H1 (cell line): ENCODE measurements around the gene SAP30L. TPM values are rescaled to one million over a fixed set of nuclear protein-coding genes. Genes with fewer than 3 reads are reported as not detected.

Experiments used
- EGR1 ChIP-seq: IDR thresholded peaks from 2 replicates; pipeline ENCODE4 v1.6.1; 2011; ENCODE audit warnings: low read depth, low read length, borderline replicate concordance
- JUN ChIP-seq: IDR thresholded peaks from 2 replicates; pipeline ENCODE4 v1.6.1; 2011; ENCODE audit warnings: low read depth, mild to moderate bottlenecking, improper control_type of control experiment, low read length
- MAFK ChIP-seq: IDR thresholded peaks from 2 replicates; pipeline ENCODE4 v1.6.1; 2012; ENCODE audit warnings: low read depth, mild to moderate bottlenecking, improper control_type of control experiment, low read length
- POU5F1 ChIP-seq: IDR thresholded peaks from 2 replicates; pipeline ENCODE4 v1.6.1; 2011; ENCODE audit warnings: low read depth, mild to moderate bottlenecking, low read length, moderate library complexity
- RXRA ChIP-seq: IDR thresholded peaks from 2 replicates; pipeline ENCODE4 v1.6.1; 2011; ENCODE audit warnings: low read depth, mild to moderate bottlenecking, low read length, moderate library complexity; ENCODE audit not compliant: insufficient read depth
- SP2 ChIP-seq: IDR thresholded peaks from 2 replicates; pipeline ENCODE4 v1.6.1; 2012; ENCODE audit warnings: mild to moderate bottlenecking, low read length, inconsistent platforms
- SRF ChIP-seq: IDR thresholded peaks from 2 replicates; pipeline ENCODE4 v1.6.1; 2011; ENCODE audit warnings: mild to moderate bottlenecking, low read depth, low read length, moderate library complexity
- TAF1 ChIP-seq: IDR thresholded peaks from 2 replicates; pipeline ENCODE4 v1.6.1; 2011; ENCODE audit warnings: mild to moderate bottlenecking, low read depth, low read length
- ZNF274 ChIP-seq: IDR thresholded peaks from 2 replicates; pipeline ENCODE4 v1.7.0; 2012; ENCODE audit warnings: low read length, borderline replicate concordance; ENCODE audit errors: extremely low read depth
- polyA plus RNA-seq, 7 experiments: library from polyadenylated mRNA; depleted of rRNA in 3 of 7; stranded (reverse) in 5 of 7; unstranded in 2 of 7; fragments of >200 nt in 5 of 7; fragments of 200-250 nt in 2 of 7; gene quantifications; 1 replicate in 5 of 7; 2 replicates in 1 of 7; 4 replicates in 1 of 7; pipeline versions ENCODE4 v1.2.1 to v1.2.3, GENCODE V29; 2011 to 2013; ENCODE audit warnings: missing spikeins in 2 of 7, mixed read lengths in 2 of 7
- total RNA-seq: library from RNA; stranded (reverse); fragmentation: NEBNext Ultra II Directional; extraction: Animal tissue kit (Norgen Biotek cat#: 25700); gene quantifications from 2 replicates; pipeline ENCODE4 v1.2.1, GENCODE V29; 2021
- TF ChIP-seq, protein P1 (sequence below): fragments of 300-600 bp; sonication (generic); IDR thresholded peaks from 2 replicates; pipeline ENCODE4 v1.7.1; 2012; ENCODE audit warnings: low read length, moderate library complexity, mild to moderate bottlenecking, inconsistent platforms; ENCODE audit not compliant: insufficient replicate concordance
- TF ChIP-seq, protein P2 (sequence below): IDR thresholded peaks from 2 replicates; pipeline ENCODE4 v1.6.1; 2011; ENCODE audit warnings: low read depth, mild to moderate bottlenecking, low read length; ENCODE audit not compliant: insufficient read depth

The SAP30L gene
- total and polyA plus RNA-seq, 2 of the 8 experiments (the other 6 are each of a cell fraction or from before 2014, with no cell fraction given), result 12.2 to 31.5 TPM

- TF ChIP-seq, protein P1, sequence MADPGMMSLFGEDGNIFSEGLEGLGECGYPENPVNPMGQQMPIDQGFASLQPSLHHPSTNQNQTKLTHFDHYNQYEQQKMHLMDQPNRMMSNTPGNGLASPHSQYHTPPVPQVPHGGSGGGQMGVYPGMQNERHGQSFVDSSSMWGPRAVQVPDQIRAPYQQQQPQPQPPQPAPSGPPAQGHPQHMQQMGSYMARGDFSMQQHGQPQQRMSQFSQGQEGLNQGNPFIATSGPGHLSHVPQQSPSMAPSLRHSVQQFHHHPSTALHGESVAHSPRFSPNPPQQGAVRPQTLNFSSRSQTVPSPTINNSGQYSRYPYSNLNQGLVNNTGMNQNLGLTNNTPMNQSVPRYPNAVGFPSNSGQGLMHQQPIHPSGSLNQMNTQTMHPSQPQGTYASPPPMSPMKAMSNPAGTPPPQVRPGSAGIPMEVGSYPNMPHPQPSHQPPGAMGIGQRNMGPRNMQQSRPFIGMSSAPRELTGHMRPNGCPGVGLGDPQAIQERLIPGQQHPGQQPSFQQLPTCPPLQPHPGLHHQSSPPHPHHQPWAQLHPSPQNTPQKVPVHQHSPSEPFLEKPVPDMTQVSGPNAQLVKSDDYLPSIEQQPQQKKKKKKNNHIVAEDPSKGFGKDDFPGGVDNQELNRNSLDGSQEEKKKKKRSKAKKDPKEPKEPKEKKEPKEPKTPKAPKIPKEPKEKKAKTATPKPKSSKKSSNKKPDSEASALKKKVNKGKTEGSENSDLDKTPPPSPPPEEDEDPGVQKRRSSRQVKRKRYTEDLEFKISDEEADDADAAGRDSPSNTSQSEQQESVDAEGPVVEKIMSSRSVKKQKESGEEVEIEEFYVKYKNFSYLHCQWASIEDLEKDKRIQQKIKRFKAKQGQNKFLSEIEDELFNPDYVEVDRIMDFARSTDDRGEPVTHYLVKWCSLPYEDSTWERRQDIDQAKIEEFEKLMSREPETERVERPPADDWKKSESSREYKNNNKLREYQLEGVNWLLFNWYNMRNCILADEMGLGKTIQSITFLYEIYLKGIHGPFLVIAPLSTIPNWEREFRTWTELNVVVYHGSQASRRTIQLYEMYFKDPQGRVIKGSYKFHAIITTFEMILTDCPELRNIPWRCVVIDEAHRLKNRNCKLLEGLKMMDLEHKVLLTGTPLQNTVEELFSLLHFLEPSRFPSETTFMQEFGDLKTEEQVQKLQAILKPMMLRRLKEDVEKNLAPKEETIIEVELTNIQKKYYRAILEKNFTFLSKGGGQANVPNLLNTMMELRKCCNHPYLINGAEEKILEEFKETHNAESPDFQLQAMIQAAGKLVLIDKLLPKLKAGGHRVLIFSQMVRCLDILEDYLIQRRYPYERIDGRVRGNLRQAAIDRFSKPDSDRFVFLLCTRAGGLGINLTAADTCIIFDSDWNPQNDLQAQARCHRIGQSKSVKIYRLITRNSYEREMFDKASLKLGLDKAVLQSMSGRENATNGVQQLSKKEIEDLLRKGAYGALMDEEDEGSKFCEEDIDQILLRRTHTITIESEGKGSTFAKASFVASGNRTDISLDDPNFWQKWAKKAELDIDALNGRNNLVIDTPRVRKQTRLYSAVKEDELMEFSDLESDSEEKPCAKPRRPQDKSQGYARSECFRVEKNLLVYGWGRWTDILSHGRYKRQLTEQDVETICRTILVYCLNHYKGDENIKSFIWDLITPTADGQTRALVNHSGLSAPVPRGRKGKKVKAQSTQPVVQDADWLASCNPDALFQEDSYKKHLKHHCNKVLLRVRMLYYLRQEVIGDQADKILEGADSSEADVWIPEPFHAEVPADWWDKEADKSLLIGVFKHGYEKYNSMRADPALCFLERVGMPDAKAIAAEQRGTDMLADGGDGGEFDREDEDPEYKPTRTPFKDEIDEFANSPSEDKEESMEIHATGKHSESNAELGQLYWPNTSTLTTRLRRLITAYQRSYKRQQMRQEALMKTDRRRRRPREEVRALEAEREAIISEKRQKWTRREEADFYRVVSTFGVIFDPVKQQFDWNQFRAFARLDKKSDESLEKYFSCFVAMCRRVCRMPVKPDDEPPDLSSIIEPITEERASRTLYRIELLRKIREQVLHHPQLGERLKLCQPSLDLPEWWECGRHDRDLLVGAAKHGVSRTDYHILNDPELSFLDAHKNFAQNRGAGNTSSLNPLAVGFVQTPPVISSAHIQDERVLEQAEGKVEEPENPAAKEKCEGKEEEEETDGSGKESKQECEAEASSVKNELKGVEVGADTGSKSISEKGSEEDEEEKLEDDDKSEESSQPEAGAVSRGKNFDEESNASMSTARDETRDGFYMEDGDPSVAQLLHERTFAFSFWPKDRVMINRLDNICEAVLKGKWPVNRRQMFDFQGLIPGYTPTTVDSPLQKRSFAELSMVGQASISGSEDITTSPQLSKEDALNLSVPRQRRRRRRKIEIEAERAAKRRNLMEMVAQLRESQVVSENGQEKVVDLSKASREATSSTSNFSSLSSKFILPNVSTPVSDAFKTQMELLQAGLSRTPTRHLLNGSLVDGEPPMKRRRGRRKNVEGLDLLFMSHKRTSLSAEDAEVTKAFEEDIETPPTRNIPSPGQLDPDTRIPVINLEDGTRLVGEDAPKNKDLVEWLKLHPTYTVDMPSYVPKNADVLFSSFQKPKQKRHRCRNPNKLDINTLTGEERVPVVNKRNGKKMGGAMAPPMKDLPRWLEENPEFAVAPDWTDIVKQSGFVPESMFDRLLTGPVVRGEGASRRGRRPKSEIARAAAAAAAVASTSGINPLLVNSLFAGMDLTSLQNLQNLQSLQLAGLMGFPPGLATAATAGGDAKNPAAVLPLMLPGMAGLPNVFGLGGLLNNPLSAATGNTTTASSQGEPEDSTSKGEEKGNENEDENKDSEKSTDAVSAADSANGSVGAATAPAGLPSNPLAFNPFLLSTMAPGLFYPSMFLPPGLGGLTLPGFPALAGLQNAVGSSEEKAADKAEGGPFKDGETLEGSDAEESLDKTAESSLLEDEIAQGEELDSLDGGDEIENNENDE, result no peak
- TF ChIP-seq ZNF274 (no peak), POU5F1 (no peak), SP2 (no peak), MAFK (no peak), SRF (no peak), RXRA (no peak), TAF1 (no peak), EGR1 (no peak), JUN (no peak)
- TF ChIP-seq, protein P2, sequence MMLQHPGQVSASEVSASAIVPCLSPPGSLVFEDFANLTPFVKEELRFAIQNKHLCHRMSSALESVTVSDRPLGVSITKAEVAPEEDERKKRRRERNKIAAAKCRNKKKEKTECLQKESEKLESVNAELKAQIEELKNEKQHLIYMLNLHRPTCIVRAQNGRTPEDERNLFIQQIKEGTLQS, result no peak
These were observed 37.0 kb upstream of the SAP30L start (continued) for GRCh38 chr5:154408811-154409210.
